Endothelial cell (in vitro differentiated cells): ENCODE measurements around the gene KIF21A. TPM values are rescaled to one million over a fixed set of nuclear protein-coding genes. Genes with fewer than 3 reads are reported as not detected.
A peak's percentile ranks its signal among the peaks of the same experiment; 100 is the strongest.

Source experiments
- DNase-seq: peaks from one replicate; pipeline ENCODE4 v3.0.0; 2021; ENCODE audit warnings: low spot score
- H3K27ac Mint-ChIP-seq: one replicate; pipeline ENCODE4 v1.8.0; 2021; ENCODE audit warnings: mixed read lengths, inconsistent platforms; ENCODE audit not compliant: unreplicated experiment
- H3K27me3 Mint-ChIP-seq: one replicate; pipeline ENCODE4 v1.8.0; 2021; ENCODE audit warnings: mild to moderate bottlenecking, moderate library complexity, mixed read lengths, inconsistent platforms; ENCODE audit not compliant: unreplicated experiment
- H3K36me3 Mint-ChIP-seq: one replicate; pipeline ENCODE4 v1.8.0; 2021; ENCODE audit warnings: mild to moderate bottlenecking, low read depth, mixed read lengths, inconsistent platforms; ENCODE audit not compliant: unreplicated experiment
- H3K4me1 Mint-ChIP-seq: one replicate; pipeline ENCODE4 v1.8.0; 2021; ENCODE audit warnings: mild to moderate bottlenecking, mixed read lengths, inconsistent platforms; ENCODE audit not compliant: unreplicated experiment
- H3K4me3 Mint-ChIP-seq: one replicate; pipeline ENCODE4 v1.8.0; 2021; ENCODE audit warnings: mild to moderate bottlenecking, mixed read lengths, inconsistent platforms; ENCODE audit not compliant: unreplicated experiment
- H3K9me3 Mint-ChIP-seq: one replicate; pipeline ENCODE4 v1.8.0; 2021; ENCODE audit warnings: mixed read lengths, inconsistent platforms; ENCODE audit not compliant: unreplicated experiment
- long read RNA-seq: library from polyadenylated mRNA; unstranded; transcript quantifications from one replicate; pipeline ENCODE4 v2.0.0, GENCODE V29; 2020; ENCODE audit not compliant: unreplicated experiment
- total RNA-seq: library from RNA; stranded (reverse); fragmentation: NEBNext Ultra II Directional; extraction: Animal tissue kit (Norgen Biotek cat#: 25700); gene quantifications from one replicate; pipeline ENCODE4 v1.2.1, GENCODE V29; 2021; ENCODE audit not compliant: unreplicated experiment
- TF ChIP-seq, protein P1 (sequence below): fragments of 200-600 bp; sonication (generic); IDR thresholded peaks from one replicate; pipeline ENCODE4 v1.5.0; 2021; ENCODE audit warnings: antibody characterized with exemption; ENCODE audit not compliant: unreplicated experiment

KIF21A gene, protein sequence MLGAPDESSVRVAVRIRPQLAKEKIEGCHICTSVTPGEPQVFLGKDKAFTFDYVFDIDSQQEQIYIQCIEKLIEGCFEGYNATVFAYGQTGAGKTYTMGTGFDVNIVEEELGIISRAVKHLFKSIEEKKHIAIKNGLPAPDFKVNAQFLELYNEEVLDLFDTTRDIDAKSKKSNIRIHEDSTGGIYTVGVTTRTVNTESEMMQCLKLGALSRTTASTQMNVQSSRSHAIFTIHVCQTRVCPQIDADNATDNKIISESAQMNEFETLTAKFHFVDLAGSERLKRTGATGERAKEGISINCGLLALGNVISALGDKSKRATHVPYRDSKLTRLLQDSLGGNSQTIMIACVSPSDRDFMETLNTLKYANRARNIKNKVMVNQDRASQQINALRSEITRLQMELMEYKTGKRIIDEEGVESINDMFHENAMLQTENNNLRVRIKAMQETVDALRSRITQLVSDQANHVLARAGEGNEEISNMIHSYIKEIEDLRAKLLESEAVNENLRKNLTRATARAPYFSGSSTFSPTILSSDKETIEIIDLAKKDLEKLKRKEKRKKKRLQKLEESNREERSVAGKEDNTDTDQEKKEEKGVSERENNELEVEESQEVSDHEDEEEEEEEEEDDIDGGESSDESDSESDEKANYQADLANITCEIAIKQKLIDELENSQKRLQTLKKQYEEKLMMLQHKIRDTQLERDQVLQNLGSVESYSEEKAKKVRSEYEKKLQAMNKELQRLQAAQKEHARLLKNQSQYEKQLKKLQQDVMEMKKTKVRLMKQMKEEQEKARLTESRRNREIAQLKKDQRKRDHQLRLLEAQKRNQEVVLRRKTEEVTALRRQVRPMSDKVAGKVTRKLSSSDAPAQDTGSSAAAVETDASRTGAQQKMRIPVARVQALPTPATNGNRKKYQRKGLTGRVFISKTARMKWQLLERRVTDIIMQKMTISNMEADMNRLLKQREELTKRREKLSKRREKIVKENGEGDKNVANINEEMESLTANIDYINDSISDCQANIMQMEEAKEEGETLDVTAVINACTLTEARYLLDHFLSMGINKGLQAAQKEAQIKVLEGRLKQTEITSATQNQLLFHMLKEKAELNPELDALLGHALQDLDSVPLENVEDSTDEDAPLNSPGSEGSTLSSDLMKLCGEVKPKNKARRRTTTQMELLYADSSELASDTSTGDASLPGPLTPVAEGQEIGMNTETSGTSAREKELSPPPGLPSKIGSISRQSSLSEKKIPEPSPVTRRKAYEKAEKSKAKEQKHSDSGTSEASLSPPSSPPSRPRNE (N-terminal part only)
- 2.9 TPM for total RNA-seq
- long read RNA-seq: 0 reads

DNA sequence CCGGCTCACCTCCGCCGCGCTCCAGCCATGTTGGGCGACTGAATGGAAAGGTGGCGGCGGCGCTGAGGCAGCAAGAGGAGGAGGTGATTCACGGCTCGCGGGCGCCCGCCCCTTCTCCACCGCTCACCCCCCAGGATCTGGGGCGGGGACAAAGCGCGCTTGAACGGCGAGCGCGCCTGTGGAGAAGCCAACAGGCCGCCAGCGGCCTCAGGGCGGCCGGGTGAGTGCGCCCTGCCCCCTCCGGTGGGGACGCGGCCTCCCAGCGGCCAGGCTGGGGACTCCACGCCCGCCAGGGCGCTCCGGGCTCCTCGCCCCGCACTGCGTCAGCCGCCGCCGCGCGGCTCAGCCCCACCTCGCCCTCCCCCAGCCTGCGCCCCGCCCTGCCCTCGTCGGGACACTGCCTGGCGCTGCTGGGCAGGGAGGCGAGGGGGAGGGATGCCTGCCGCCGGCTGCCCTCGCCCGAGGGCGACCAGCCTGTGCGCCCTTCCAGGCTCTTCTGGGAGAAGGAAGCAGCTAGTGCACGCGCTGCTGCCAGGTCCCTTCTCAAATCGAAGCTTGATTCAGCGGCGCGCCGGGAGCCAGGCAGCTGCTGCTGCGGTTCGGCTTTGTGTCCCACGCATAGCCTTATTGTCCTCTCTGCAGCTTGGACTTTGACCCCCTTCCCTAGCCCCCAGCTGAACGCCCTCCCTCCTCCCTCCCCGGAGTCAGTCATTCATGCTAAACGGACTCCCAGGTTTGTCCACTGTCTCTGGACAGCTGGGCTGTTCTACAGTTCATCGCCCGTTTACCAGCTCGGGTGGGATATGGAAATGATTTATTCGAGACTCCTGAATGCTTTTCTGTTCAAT, at the start of gene KIF21A:
TSS of gene KIF21A (minus strand) at position 40 of the 848 bp plus-strand sequence. CDS start 150 bp downstream, outside the sequence.
- Mint-ChIP-seq H3K4me1 (peaks cover 10% of the 10 kb centered on the region), H3K27ac (peak within 1 kb of the TSS; percentile 62), H3K4me3 (peak within 1 kb of the TSS; percentile 96), H3K27me3 (peaks cover 11% of the 10 kb centered on the region), H3K9me3 (no peaks in the 10 kb centered on the region), H3K36me3 (peaks cover 3% of the 10 kb centered on the region)
- peak; percentile 87 for DNase-seq
- TF ChIP-seq, protein P1, sequence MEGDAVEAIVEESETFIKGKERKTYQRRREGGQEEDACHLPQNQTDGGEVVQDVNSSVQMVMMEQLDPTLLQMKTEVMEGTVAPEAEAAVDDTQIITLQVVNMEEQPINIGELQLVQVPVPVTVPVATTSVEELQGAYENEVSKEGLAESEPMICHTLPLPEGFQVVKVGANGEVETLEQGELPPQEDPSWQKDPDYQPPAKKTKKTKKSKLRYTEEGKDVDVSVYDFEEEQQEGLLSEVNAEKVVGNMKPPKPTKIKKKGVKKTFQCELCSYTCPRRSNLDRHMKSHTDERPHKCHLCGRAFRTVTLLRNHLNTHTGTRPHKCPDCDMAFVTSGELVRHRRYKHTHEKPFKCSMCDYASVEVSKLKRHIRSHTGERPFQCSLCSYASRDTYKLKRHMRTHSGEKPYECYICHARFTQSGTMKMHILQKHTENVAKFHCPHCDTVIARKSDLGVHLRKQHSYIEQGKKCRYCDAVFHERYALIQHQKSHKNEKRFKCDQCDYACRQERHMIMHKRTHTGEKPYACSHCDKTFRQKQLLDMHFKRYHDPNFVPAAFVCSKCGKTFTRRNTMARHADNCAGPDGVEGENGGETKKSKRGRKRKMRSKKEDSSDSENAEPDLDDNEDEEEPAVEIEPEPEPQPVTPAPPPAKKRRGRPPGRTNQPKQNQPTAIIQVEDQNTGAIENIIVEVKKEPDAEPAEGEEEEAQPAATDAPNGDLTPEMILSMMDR: peak; percentile 67

DNA sequence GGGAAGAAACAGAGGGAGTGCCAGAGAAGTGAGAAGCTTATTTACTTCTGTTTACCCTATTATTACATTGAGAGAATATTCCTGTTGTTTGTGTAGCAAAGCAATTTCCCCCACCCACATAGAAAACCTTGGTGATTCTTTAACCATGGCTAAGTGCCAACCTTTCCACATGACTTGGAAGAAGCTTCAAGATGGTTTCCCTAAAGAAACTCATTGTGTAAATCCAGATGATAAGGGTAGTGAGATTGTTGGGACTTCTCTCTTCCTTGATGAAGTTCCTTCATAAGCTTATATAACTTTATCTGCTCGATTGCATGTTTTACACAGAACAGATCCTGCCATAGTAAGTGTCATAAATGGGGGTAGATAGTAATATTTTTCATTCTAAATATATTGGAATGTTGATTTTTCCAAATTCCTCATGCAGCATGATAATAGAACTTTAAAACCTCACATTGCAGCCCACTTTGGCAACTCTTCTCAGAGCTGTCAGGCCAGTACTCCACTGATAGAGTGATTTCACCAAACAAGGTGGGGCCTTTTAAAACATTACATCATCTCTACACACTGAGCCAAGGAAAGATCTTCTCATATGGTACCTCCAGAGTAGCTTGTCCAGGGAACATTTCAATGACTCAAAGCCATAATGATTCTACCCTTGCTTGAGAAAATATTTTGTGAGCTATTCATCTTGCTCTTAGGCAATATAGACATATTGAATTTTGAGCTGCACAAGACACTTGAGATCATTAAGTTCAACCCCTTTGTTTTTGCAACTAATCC, 47.8 kb upstream of the KIF21A start:
- Mint-ChIP-seq H3K4me1 (no peaks in the 10 kb centered on the region), H3K9me3 (no peaks in the 10 kb centered on the region), H3K36me3 (no peaks in the 10 kb centered on the region), H3K27me3 (peaks cover 2% of the 10 kb centered on the region), H3K27ac (no peak overlapping the region), H3K4me3 (no peak overlapping the region)
- TF ChIP-seq, protein P1: no peak
- DNase-seq: no peak

GRCh38 chr12:39483597-39483996, 40.7 kb upstream of the KIF21A start:
- no peak for DNase-seq
- H3K36me3 Mint-ChIP-seq: no peaks in the 10 kb centered on the region
- H3K27me3 Mint-ChIP-seq: no peaks in the 10 kb centered on the region
- peaks cover 3% of the 10 kb centered on the region for H3K4me1 Mint-ChIP-seq
- no peak overlapping the region for H3K27ac Mint-ChIP-seq
- TF ChIP-seq, protein P1: no peak
- H3K4me3 Mint-ChIP-seq: no peak overlapping the region
- no peaks in the 10 kb centered on the region for H3K9me3 Mint-ChIP-seq

DNA sequence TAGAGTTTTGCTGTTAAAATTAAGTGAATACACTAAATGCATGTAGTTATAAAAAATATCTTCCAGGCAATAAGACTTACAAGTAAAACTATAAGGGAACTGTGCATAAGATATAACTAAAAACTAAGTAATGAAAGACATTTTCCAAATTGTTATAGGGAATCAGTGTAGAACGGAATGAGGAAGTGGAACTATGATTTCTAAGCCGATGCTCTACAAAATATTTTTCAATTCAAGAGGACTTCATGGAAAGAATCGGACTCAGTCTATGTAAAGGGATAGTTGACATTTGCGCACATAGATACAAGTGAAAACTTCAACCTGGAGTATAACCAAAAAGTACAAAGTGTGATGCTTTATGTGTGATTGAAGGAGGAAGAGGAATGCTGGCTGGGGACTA, 40.1 kb upstream of the KIF21A start:
- Mint-ChIP-seq H3K4me3 (no peak overlapping the region), H3K36me3 (no peaks in the 10 kb centered on the region), H3K4me1 (peaks cover 3% of the 10 kb centered on the region), H3K27me3 (no peaks in the 10 kb centered on the region), H3K9me3 (no peaks in the 10 kb centered on the region), H3K27ac (no peak overlapping the region)
- TF ChIP-seq, protein P1: no peak
- DNase-seq: no peak
